ENCODE results near the gene NT5DC3. TPM values are rescaled to one million over a fixed set of nuclear protein-coding genes. Genes with fewer than 3 reads are reported as not detected.

The NT5DC3 gene
- total and polyA plus RNA-seq, 8 donors, result 2.6 to 6.4 (median 4.0) TPM

DNA sequence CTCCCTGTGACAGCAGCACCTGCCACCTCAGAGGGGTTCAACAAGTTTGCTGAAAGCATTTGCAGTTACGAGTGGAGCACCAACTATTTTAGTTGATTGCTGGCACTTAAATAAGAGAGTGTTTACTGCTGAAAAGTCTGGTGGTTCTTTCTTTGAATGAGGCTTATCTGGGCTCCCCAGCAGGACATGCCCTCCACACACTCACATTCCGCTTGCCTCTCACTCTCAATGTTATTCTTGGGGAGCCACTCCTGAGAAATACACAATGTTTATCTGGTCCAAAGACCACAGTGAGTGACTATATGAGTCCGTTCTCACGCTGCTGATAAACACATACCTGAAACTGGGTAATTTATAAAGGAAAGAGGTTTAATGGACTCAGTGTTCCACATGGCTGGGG, 31.9 kb downstream of the NT5DC3 start:
- FAIRE-seq, result no peak
- Histone ChIP-seq H3K9me3 (no peaks in the 10 kb centered on the region), H3K4me1 (peaks cover 0 to 12% (median 0%) of the 10 kb centered on the region in 3 donors), H3K27me3 (no peaks in the 10 kb centered on the region), H3K27ac (no peak overlapping the region), H3K4me3 (no peak overlapping the region), H3K36me3 (no peaks in the 10 kb centered on the region)
- WGBS, 2 donors, result 89 to 94% methylated on average over 4 of the region's 4 CpGs
- no peak for DNase-seq
- ATAC-seq, result no peak
- intact Hi-C loops (cut with DNase I), result no loop called here
- TF ChIP-seq, protein P1, sequence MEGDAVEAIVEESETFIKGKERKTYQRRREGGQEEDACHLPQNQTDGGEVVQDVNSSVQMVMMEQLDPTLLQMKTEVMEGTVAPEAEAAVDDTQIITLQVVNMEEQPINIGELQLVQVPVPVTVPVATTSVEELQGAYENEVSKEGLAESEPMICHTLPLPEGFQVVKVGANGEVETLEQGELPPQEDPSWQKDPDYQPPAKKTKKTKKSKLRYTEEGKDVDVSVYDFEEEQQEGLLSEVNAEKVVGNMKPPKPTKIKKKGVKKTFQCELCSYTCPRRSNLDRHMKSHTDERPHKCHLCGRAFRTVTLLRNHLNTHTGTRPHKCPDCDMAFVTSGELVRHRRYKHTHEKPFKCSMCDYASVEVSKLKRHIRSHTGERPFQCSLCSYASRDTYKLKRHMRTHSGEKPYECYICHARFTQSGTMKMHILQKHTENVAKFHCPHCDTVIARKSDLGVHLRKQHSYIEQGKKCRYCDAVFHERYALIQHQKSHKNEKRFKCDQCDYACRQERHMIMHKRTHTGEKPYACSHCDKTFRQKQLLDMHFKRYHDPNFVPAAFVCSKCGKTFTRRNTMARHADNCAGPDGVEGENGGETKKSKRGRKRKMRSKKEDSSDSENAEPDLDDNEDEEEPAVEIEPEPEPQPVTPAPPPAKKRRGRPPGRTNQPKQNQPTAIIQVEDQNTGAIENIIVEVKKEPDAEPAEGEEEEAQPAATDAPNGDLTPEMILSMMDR (IDR thresholded peaks at IDR 0.05), result no peak

DNA sequence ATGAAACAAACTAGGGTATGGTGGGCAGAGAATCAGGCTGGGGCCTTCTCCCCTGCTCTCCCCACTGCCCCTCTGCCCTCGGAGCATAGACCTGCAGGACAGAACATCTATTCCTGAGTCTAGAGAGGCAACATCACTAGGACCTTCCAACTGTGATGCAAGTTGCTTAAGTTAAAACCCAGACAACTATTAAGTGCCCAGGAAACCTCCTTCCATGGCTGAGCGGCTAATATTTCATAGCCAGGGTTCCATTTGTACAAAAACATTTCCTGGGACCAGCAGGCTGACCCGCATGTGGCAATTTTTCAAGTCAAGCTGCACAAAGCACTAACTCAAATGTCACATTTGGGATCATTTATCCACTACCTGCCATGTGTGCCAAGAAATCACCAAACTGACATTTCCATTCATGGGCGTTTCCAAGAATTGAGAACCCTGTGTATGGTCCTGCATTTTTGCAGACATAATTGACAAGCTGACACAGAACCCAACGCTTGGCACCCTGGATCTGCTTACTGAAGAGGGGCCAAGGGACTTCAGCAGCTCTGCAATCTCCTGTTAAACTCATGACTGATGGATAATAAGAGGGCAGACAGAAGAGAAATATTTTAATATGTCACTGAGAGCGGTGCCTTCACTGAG, 32.7 kb downstream of the NT5DC3 start:
- Histone ChIP-seq H3K36me3 (no peaks in the 10 kb centered on the region), H3K9me3 (no peaks in the 10 kb centered on the region), H3K27me3 (no peaks in the 10 kb centered on the region), H3K27ac (no peak overlapping the region), H3K4me3 (no peak overlapping the region), H3K4me1 (peaks cover 0 to 12% (median 0%) of the 10 kb centered on the region in 3 donors)
- TF ChIP-seq, protein P1 (IDR thresholded peaks at IDR 0.05), result no peak
- intact Hi-C loops (cut with DNase I), result no loop called here
- ATAC-seq (no peak), FAIRE-seq (no peak), DNase-seq (no peak)
- 76% methylated on average over 6 of the region's 6 CpGs for WGBS, 2 donors

DNA sequence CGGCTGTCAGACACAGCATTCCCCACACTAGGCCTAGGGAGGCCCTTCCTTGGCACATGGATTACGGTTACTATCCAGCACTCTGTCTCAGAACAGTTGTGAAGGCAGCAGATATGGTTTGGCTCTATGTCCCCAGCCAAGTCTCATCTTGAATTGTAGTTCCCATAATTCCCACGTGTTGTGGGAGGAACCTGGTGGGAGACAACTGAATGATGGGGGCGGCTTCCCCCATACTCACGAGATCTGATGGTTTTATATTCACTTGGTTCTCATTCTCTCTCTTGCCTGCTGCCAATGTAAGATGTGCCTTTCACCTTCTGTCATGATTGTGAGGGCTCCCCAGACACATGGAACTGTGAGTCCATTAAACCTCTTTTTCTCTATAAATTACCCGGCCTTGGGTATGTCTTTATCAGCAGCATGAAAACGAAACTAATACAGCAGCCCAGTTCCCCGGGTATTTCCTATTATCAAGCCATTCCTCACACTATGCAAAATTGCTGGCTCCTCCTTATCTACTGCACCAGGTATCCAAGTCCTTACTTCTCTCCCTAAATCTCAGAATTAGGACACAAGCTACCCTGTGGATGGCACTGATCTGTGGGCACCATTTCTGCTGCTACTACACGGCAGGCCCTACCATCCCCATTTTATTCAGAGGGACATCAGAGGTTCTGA, 33.3 kb downstream of the NT5DC3 start:
- 77 to 79% methylated on average over 9 of the region's 9 CpGs for WGBS, 2 donors
- DNase-seq (no peak), FAIRE-seq (no peak), ATAC-seq (peak in 1 of 4 donors; percentile 47)
- Histone ChIP-seq H3K27me3 (no peaks in the 10 kb centered on the region), H3K4me1 (peaks cover 0 to 12% (median 0%) of the 10 kb centered on the region in 3 donors), H3K36me3 (no peaks in the 10 kb centered on the region), H3K9me3 (no peaks in the 10 kb centered on the region), H3K4me3 (no peak overlapping the region), H3K27ac (no peak overlapping the region)
- intact Hi-C loops (cut with DNase I), result no loop called here
- TF ChIP-seq, protein P1 (IDR thresholded peaks at IDR 0.05), result no peak

DNA sequence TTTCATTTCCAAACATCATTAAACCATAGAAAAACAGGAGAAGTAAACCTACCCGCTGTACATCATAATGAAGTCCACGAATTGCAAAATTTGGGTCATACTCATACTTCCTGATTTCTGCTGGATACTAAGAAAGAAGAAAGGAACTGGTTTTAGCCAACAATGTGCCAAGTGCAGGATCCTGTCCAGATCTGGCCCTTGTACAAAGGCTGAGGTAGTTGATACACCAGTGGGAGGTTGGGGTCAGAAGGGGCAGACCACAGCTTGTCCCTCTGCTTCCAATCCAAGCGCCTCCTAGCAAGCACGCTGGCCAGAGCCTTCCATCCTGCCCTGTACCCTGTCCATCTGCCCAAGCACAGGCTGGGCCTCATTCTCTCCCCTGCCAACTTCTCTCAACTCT, 34.2 kb downstream of the NT5DC3 start:
- 86 to 91% methylated on average over 4 of the region's 4 CpGs for WGBS, 2 donors
- FAIRE-seq (no peak), DNase-seq (no peak), ATAC-seq (peak in 2 of 4 donors; percentile 26 to 28)
- Histone ChIP-seq H3K27me3 (no peaks in the 10 kb centered on the region), H3K27ac (no peak overlapping the region), H3K4me3 (no peak overlapping the region), H3K9me3 (no peaks in the 10 kb centered on the region), H3K4me1 (peaks cover 0 to 12% (median 0%) of the 10 kb centered on the region in 3 donors), H3K36me3 (no peaks in the 10 kb centered on the region)
- TF ChIP-seq, protein P1 (IDR thresholded peaks at IDR 0.05), result no peak
- intact Hi-C loops (cut with DNase I), result no loop called here
